HepG2 (cell line): Measurements from ENCODE around the gene NECTIN2. TPM values are rescaled to one million over a fixed set of nuclear protein-coding genes. Genes with fewer than 3 reads are reported as not detected.

ENCODE experiments used
- ARHGAP35 ChIP-seq: sonication (generic); formaldehyde crosslinking; IDR thresholded peaks from 2 replicates; pipeline ENCODE4 v1.9.0; 2022; ENCODE audit warnings: mild to moderate bottlenecking, inconsistent platforms, moderate library complexity, missing genetic modification reagents, borderline replicate concordance
- CEBPB ChIP-seq: IDR thresholded peaks from 2 replicates; pipeline ENCODE4 v1.6.1; 2011; ENCODE audit warnings: low read depth, low read length, improper control_type of control experiment, borderline replicate concordance
- CERS6 ChIP-seq: sonication (generic); formaldehyde crosslinking; IDR thresholded peaks from 2 replicates; pipeline ENCODE4 v1.5.0; 2020; ENCODE audit warnings: missing genetic modification reagents
- CHD2 ChIP-seq: IDR thresholded peaks from 2 replicates; pipeline ENCODE4 v1.6.1; 2011; ENCODE audit warnings: low read depth, low read length, improper control_type of control experiment
- FOXK1 ChIP-seq: sonication (generic); formaldehyde crosslinking; IDR thresholded peaks from 2 replicates; pipeline ENCODE4 v1.4.0; 2020; ENCODE audit warnings: low read depth, missing genetic modification reagents, borderline replicate concordance
- GABPB1 ChIP-seq: IDR thresholded peaks from 2 replicates; pipeline ENCODE4 v1.6.1; 2016; ENCODE audit warnings: mild to moderate bottlenecking, missing genetic modification reagents, moderate library complexity, missing compliant biosample characterization
- HIVEP1 ChIP-seq: sonication (generic); formaldehyde crosslinking; IDR thresholded peaks from 2 replicates; pipeline ENCODE4 v1.4.0; 2020; ENCODE audit warnings: mild to moderate bottlenecking, missing genetic modification reagents
- HMGXB4 ChIP-seq, 2 experiments: sonication (generic) in 1 of 2; formaldehyde crosslinking in 1 of 2; IDR thresholded peaks; 2 replicates each; pipeline versions ENCODE4 v1.4.0 to v1.6.1; 2018 to 2020; ENCODE audit warnings: missing genetic modification reagents in 2 of 2, borderline replicate concordance in 1 of 2, low read depth in 1 of 2, mild to moderate bottlenecking in 1 of 2, missing biosample characterization in 1 of 2
- HNF1B ChIP-seq: sonication (generic); formaldehyde crosslinking; IDR thresholded peaks from 2 replicates; pipeline ENCODE4 v1.5.1; 2020; ENCODE audit warnings: mild to moderate bottlenecking, moderate library complexity, missing genetic modification reagents
- KDM4B ChIP-seq: sonication (generic); formaldehyde crosslinking; IDR thresholded peaks from 2 replicates; pipeline ENCODE4 v1.4.0; 2020; ENCODE audit warnings: missing genetic modification reagents
- MED13 ChIP-seq: sonication (generic); formaldehyde crosslinking; IDR thresholded peaks from 2 replicates; pipeline ENCODE4 v1.5.0; 2020; ENCODE audit warnings: missing genetic modification reagents
- MIER2 ChIP-seq: IDR thresholded peaks from 2 replicates; pipeline ENCODE4 v1.6.1; 2016; ENCODE audit warnings: missing biosample characterization, missing genetic modification reagents
- MLLT10 ChIP-seq: sonication (generic); formaldehyde crosslinking; IDR thresholded peaks from 2 replicates; pipeline ENCODE4 v1.4.0; 2020; ENCODE audit warnings: missing genetic modification reagents
- NBN ChIP-seq: fragments of 450-650 bp; conservative IDR thresholded peaks from 2 replicates; pipeline ENCODE4 v1.6.1; 2017
- POLR2AphosphoS2 ChIP-seq: IDR thresholded peaks from 2 replicates; pipeline ENCODE4 v1.6.1; 2011; ENCODE audit warnings: low read depth, low read length, improper control_type of control experiment
- SAP130 ChIP-seq: IDR thresholded peaks from 2 replicates; pipeline ENCODE4 v1.6.1; 2016; ENCODE audit warnings: low read depth
- SIX4 ChIP-seq: sonication (generic); formaldehyde crosslinking; IDR thresholded peaks from 2 replicates; pipeline ENCODE4 v1.4.0; 2020; ENCODE audit warnings: missing genetic modification reagents
- SMARCC2 ChIP-seq: fragments of 450-650 bp; IDR thresholded peaks from 2 replicates; pipeline ENCODE4 v1.6.1; 2017; ENCODE audit warnings: antibody characterized with exemption, mild to moderate bottlenecking
- THAP11 ChIP-seq: IDR thresholded peaks from 2 replicates; pipeline ENCODE4 v1.6.1; 2016; ENCODE audit warnings: missing biosample characterization, missing genetic modification reagents
- ZFX ChIP-seq: sonication (generic); formaldehyde crosslinking; IDR thresholded peaks from 2 replicates; pipeline ENCODE4 v1.4.0; 2020; ENCODE audit warnings: mild to moderate bottlenecking, low read depth, missing genetic modification reagents, moderate library complexity
- ZNF350 ChIP-seq: sonication (generic); formaldehyde crosslinking; IDR thresholded peaks from 2 replicates; pipeline ENCODE4 v1.4.0; 2020; ENCODE audit warnings: mild to moderate bottlenecking, low read depth, missing genetic modification reagents, borderline replicate concordance
- ZNF512B ChIP-seq: sonication (generic); formaldehyde crosslinking; IDR thresholded peaks from 2 replicates; pipeline ENCODE4 v1.5.1; 2020; ENCODE audit warnings: missing genetic modification reagents, mild to moderate bottlenecking, borderline replicate concordance
- ZNF816 ChIP-seq: sonication (generic); formaldehyde crosslinking; IDR thresholded peaks from 2 replicates; pipeline ENCODE4 v1.8.0; 2022; ENCODE audit warnings: missing genetic modification reagents, mild to moderate bottlenecking, borderline replicate concordance
- polyA plus RNA-seq, 8 experiments: library from polyadenylated mRNA; depleted of rRNA in 3 of 8; stranded (reverse) in 7 of 8; unstranded in 1 of 8; fragments of >200 nt; fragmentation: Illumina TruSeq in 4 of 8; extraction: Trizol in 4 of 8; gene quantifications; 2 replicates each; pipeline versions ENCODE4 v1.2.1 to v1.2.3, GENCODE V29; 2011 to 2016; ENCODE audit warnings: low read depth in 4 of 8, missing spikeins in 1 of 8, mixed read lengths in 1 of 8; ENCODE audit not compliant: insufficient read depth in 1 of 8
- total RNA-seq, 5 experiments: library from RNA; depleted of rRNA; stranded (reverse); fragments of >200 nt; fragmentation: Illumina TruSeq; extraction: Trizol; gene quantifications; 2 replicates each; pipeline ENCODE4 v1.2.3, GENCODE V29; 2016; ENCODE audit warnings: low read depth in 1 of 5

The NECTIN2 gene
- total and polyA plus RNA-seq, 2 of the 13 experiments (the other 11 are each of a cell fraction or from before 2014, with no cell fraction given): 75.4 to 114 TPM

GRCh38 chr19:44845612-44846454 is at the start of gene NECTIN2 (continued):
- TF ChIP-seq ZFX (CRISPR knock-in tag) (peak; percentile 45; the same call in 1 of the 2 replicates), KDM4B (no peak), HIVEP1 (CRISPR knock-in tag) (peak; percentile 73; the same call in 1 of the 2 replicates), HNF1B (CRISPR knock-in tag) (no peak), MIER2 (CRISPR knock-in tag) (0 out of 2 replicates have a peak, but pooled peaks have one; percentile 27), ZNF350 (CRISPR knock-in tag) (no peak), NBN (no peak), FOXK1 (CRISPR knock-in tag) (no peak), POLR2AphosphoS2 (no peak), THAP11 (peak; percentile 36), MED13 (no peak), ARHGAP35 (CRISPR knock-in tag) (peak; percentile 46; the same call in 1 of the 2 replicates), ZNF816 (CRISPR knock-in tag) (no peak), ZNF512B (no peak), MLLT10 (CRISPR knock-in tag) (no peak), GABPB1 (peak; percentile 62), SIX4 (CRISPR knock-in tag) (no peak), SMARCC2 (no peak), CERS6 (CRISPR knock-in tag) (no peak), CEBPB (no peak), CHD2 (0 out of 2 replicates have a peak, but pooled peaks have one; percentile 35), HMGXB4 (CRISPR knock-in tag; IDR thresholded peaks at IDR 0.05; ENCODE audit: borderline replicate concordance in 1 of 2, low read depth in 1 of 2) (peak; percentile 68 to 69; a peak in 3 of 4 replicates), SAP130 (peak; percentile 72)
